SK-N-SH (cell line): ENCODE measurements around the gene MAGEA9B. TPM values are rescaled to one million over a fixed set of nuclear protein-coding genes. Genes with fewer than 3 reads are reported as not detected.

Experiments used
- CTCF ChIA-PET: fragments of 300-600, 350-600 bp; formaldehyde crosslinking; extraction: SDS; loops from one replicate; lab custom pipeline; 2021; lab: Yijun Ruan, JAX
- POLR2A ChIA-PET: fragments of 350-600 bp; sonication (Branson Sonifier 250); formaldehyde crosslinking; extraction: SDS; loops from one replicate; lab custom pipeline; 2020; ENCODE audit warnings: antibody characterized with exemption, inconsistent platforms; lab: Yijun Ruan, JAX
- DNase-seq: peaks from one replicate; pipeline ENCODE4 v3.0.0; 2012
- H2AFZ ChIP-seq: fragments of 200-600 bp; sonication (generic); 2 replicates; pipeline ENCODE4 v1.8.1; 2016; ENCODE audit warnings: antibody characterized with exemption, mild to moderate bottlenecking, low read depth
- H3F3A ChIP-seq: fragments of 200-600 bp; sonication (generic); replicated peaks from 2 replicates; pipeline ENCODE3; 2016; ENCODE audit warnings: antibody characterized with exemption, mild to moderate bottlenecking; ENCODE audit not compliant: insufficient read depth
- H3K27ac ChIP-seq, 2 experiments: fragments of 200-500 bp in 1 of 2; fragments of 200-600 bp in 1 of 2; sonication (Bioruptor generic) in 1 of 2; sonication (generic), shearing (Covaris generic) in 1 of 2; 2 replicates each; pipeline versions ENCODE4 v1.5.1 to v1.6.1; 2014 to 2016; ENCODE audit warnings: low read depth in 2 of 2, inconsistent platforms in 1 of 2, low read length in 1 of 2, mild to moderate bottlenecking in 1 of 2, mixed read lengths in 1 of 2
- H3K27me3 ChIP-seq: fragments of 200-600 bp; sonication (generic), shearing (Covaris generic); 2 replicates; pipeline ENCODE4 v1.6.1; 2016; ENCODE audit warnings: mixed run types; ENCODE audit not compliant: insufficient read depth
- H3K36me3 ChIP-seq, 2 experiments: fragments of 200-500 bp in 1 of 2; fragments of 200-600 bp in 1 of 2; sonication (Bioruptor generic) in 1 of 2; sonication (generic) in 1 of 2; replicated peaks in 1 of 2; 2 replicates each; pipeline versions ENCODE3 to v1.5.1; 2014 to 2016; ENCODE audit warnings: low read length in 1 of 2, mild to moderate bottlenecking in 1 of 2; ENCODE audit not compliant: insufficient read depth in 2 of 2, control insufficient read depth in 1 of 2
- H3K4me1 ChIP-seq, 2 experiments: fragments of 200-500 bp in 1 of 2; fragments of 200-600 bp in 1 of 2; sonication (Bioruptor generic) in 1 of 2; sonication (generic), shearing (Covaris generic) in 1 of 2; 2 replicates each; pipeline versions ENCODE4 v1.5.1 to v1.6.1; 2014 to 2016; ENCODE audit warnings: low read depth in 1 of 2, low read length in 1 of 2, mixed run types in 1 of 2; ENCODE audit not compliant: insufficient read depth in 2 of 2, control insufficient read depth in 1 of 2
- H3K4me2 ChIP-seq: fragments of 200-600 bp; sonication (generic), shearing (Covaris generic); 2 replicates; pipeline ENCODE4 v1.6.1; 2017; ENCODE audit warnings: mixed run types
- H3K4me3 ChIP-seq, 2 experiments: fragments of 200-500 bp in 1 of 2; fragments of 200-600 bp in 1 of 2; sonication (Bioruptor generic) in 1 of 2; sonication (generic), shearing (Covaris generic) in 1 of 2; 2 replicates each; pipeline versions ENCODE4 v1.5.1 to v1.8.1; 2014 to 2016; ENCODE audit warnings: low read depth in 2 of 2, inconsistent platforms in 1 of 2, low read length in 1 of 2, mild to moderate bottlenecking in 1 of 2, mixed read lengths in 1 of 2, moderate library complexity in 1 of 2
- H3K79me2 ChIP-seq: fragments of 200-600 bp; sonication (generic); 2 replicates; pipeline ENCODE4 v1.8.1; 2017; ENCODE audit warnings: mild to moderate bottlenecking; ENCODE audit not compliant: insufficient read depth
- H3K9ac ChIP-seq: fragments of 200-600 bp; sonication (generic); 2 replicates; pipeline ENCODE4 v1.6.1; 2017; ENCODE audit warnings: mixed run types
- H3K9me2 ChIP-seq: fragments of 200-600 bp; sonication (generic); 2 replicates; pipeline ENCODE4 v1.6.1; 2017; ENCODE audit warnings: mixed run types
- H3K9me3 ChIP-seq: fragments of 200-600 bp; sonication (generic); 2 replicates; pipeline ENCODE4 v1.6.1; 2017; ENCODE audit warnings: mixed run types, mild to moderate bottlenecking, moderate library complexity
- H4K20me1 ChIP-seq: fragments of 200-600 bp; sonication (generic); 2 replicates; pipeline ENCODE4 v1.6.1; 2017; ENCODE audit warnings: mild to moderate bottlenecking, mixed run types; ENCODE audit not compliant: insufficient read depth
- CHD2 ChIP-seq: fragments of 150-350 bp; IDR thresholded peaks from 2 replicates; pipeline ENCODE4 v1.6.1; 2018; ENCODE audit warnings: low read length; ENCODE audit not compliant: partially characterized antibody
- EP300 ChIP-seq, 2 experiments: IDR thresholded peaks; 2 replicates each; pipeline versions ENCODE4 v1.4.0 to v1.6.1; 2012; ENCODE audit warnings: borderline replicate concordance in 1 of 2, low read depth in 1 of 2, low read length in 1 of 2
- EZH2phosphoT487 ChIP-seq: fragments of 200-600 bp; sonication (generic); IDR thresholded peaks from 2 replicates; pipeline ENCODE4 v1.6.1; 2017; ENCODE audit warnings: low read depth, mixed run types, mild to moderate bottlenecking, antibody characterized with exemption, moderate library complexity, borderline replicate concordance
- FOXM1 ChIP-seq: IDR thresholded peaks from 2 replicates; pipeline ENCODE4 v1.4.0; 2012; ENCODE audit warnings: low read depth, mild to moderate bottlenecking
- JUND ChIP-seq: IDR thresholded peaks from 2 replicates; pipeline ENCODE4 v1.4.0; 2012
- MEF2A ChIP-seq: IDR thresholded peaks from 2 replicates; pipeline ENCODE4 v1.4.0; 2012; ENCODE audit warnings: low read depth, borderline replicate concordance
- MXI1 ChIP-seq: IDR thresholded peaks from 2 replicates; pipeline ENCODE4 v1.6.1; 2012; ENCODE audit warnings: mild to moderate bottlenecking, low read depth, low read length, improper control_type of control experiment
- NFIC ChIP-seq: IDR thresholded peaks from 2 replicates; pipeline ENCODE4 v1.4.0; 2012; ENCODE audit warnings: borderline replicate concordance
- NRF1 ChIP-seq: IDR thresholded peaks from 2 replicates; pipeline ENCODE4 v1.6.1; 2012; ENCODE audit warnings: low read depth, mild to moderate bottlenecking, low read length
- PBX3 ChIP-seq: IDR thresholded peaks from 2 replicates; pipeline ENCODE4; 2012
- POLR2AphosphoS5 ChIP-seq: IDR thresholded peaks from 2 replicates; pipeline ENCODE4 v1.6.1; 2012; ENCODE audit warnings: low read depth, low read length
- RAD21 ChIP-seq: IDR thresholded peaks from 2 replicates; pipeline ENCODE4 v1.6.1; 2012; ENCODE audit warnings: mild to moderate bottlenecking, low read length
- RFX5 ChIP-seq: IDR thresholded peaks from 2 replicates; pipeline ENCODE4 v1.6.1; 2012; ENCODE audit warnings: mild to moderate bottlenecking, improper control_type of control experiment, low read length
- SMC3 ChIP-seq: IDR thresholded peaks from 2 replicates; pipeline ENCODE4 v1.6.1; 2012; ENCODE audit warnings: low read depth, low read length, improper control_type of control experiment
- TAF1 ChIP-seq: IDR thresholded peaks from 2 replicates; pipeline ENCODE4 v1.6.1; 2012; ENCODE audit warnings: low read depth, mild to moderate bottlenecking, low read length, moderate library complexity, borderline replicate concordance
- TEAD4 ChIP-seq: IDR thresholded peaks from 2 replicates; pipeline ENCODE4 v1.4.0; 2012; ENCODE audit warnings: mild to moderate bottlenecking, borderline replicate concordance; ENCODE audit not compliant: insufficient read depth
- YY1 ChIP-seq: IDR thresholded peaks from 2 replicates; pipeline ENCODE4 v1.4.0; 2012; ENCODE audit warnings: low read depth, mild to moderate bottlenecking
- WGBS: methylation state at CpG from one replicate; pipeline ENCODE4 v1.1.6; 2017; ENCODE audit warnings: low lambda C conversion rate; 5-methylcytosine and 5-hydroxymethylcytosine counted together
- polyA plus RNA-seq, 3 experiments: library from polyadenylated mRNA; depleted of rRNA; stranded (reverse); fragments of >200 nt; gene quantifications; 2 replicates each; pipeline ENCODE4 v1.2.3, GENCODE V29; 2012
- TF ChIP-seq, protein P1 (sequence below): IDR thresholded peaks from 2 replicates; pipeline ENCODE4 v1.4.0; 2012; ENCODE audit warnings: low read depth
- TF ChIP-seq, protein P2 (sequence below): IDR thresholded peaks from 2 replicates; pipeline ENCODE4 v1.4.0; 2012; ENCODE audit warnings: low read depth, borderline replicate concordance
- TF ChIP-seq, protein P3 (sequence below): IDR thresholded peaks from 2 replicates; pipeline ENCODE4 v1.6.1; 2012; ENCODE audit warnings: mild to moderate bottlenecking, low read depth, low read length, moderate library complexity

The MAGEA9B gene
- polyA plus RNA-seq, 1 of the 3 experiments (the other 2 are of a cell fraction) = 0.38 TPM

GRCh38 chrX:149567621-149568417 is 19.4 kb downstream of the MAGEA9B start:
- peaks cover 8% of the 10 kb centered on the region; the same call in 1 of the 2 replicates for H3K27me3 ChIP-seq
- WGBS = 23% methylated on average over 7 of the region's 7 CpGs
- no peak overlapping the region for H3K27ac ChIP-seq
- H3K9me2 ChIP-seq = no peaks in the 10 kb centered on the region
- no peak overlapping the region for H3K4me3 ChIP-seq
- CTCF ChIA-PET = no interaction called here
- no peaks in the 10 kb centered on the region for H3K79me2 ChIP-seq
- POLR2A ChIA-PET = no interaction called here
- no peaks in the 10 kb centered on the region for H3F3A ChIP-seq
- H4K20me1 ChIP-seq = no peaks in the 10 kb centered on the region
- H3K9ac ChIP-seq = no peak overlapping the region
- H3K4me1 ChIP-seq = no peaks in the 10 kb centered on the region
- no peak overlapping the region for H2AFZ ChIP-seq
- H3K4me2 ChIP-seq = no peak overlapping the region
- TF ChIP-seq RAD21 (no peak), CHD2 (no peak), MXI1 (no peak), RFX5 (no peak), SMC3 (no peak), FOXM1 (no peak), MEF2A (no peak), NRF1 (no peak), YY1 (no peak), EP300 (IDR thresholded peaks at IDR 0.05; ENCODE audit: borderline replicate concordance in 1 of 2, low read depth in 1 of 2, low read length in 1 of 2) (no peak), JUND (no peak), NFIC (no peak), POLR2AphosphoS5 (no peak), PBX3 (no peak), EZH2phosphoT487 (no peak), TEAD4 (no peak), TAF1 (no peak)
- TF ChIP-seq, protein P1, sequence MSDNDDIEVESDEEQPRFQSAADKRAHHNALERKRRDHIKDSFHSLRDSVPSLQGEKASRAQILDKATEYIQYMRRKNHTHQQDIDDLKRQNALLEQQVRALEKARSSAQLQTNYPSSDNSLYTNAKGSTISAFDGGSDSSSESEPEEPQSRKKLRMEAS = no peak
- TF ChIP-seq, protein P2, sequence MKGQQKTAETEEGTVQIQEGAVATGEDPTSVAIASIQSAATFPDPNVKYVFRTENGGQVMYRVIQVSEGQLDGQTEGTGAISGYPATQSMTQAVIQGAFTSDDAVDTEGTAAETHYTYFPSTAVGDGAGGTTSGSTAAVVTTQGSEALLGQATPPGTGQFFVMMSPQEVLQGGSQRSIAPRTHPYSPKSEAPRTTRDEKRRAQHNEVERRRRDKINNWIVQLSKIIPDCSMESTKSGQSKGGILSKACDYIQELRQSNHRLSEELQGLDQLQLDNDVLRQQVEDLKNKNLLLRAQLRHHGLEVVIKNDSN = no peak
- TF ChIP-seq, protein P3, sequence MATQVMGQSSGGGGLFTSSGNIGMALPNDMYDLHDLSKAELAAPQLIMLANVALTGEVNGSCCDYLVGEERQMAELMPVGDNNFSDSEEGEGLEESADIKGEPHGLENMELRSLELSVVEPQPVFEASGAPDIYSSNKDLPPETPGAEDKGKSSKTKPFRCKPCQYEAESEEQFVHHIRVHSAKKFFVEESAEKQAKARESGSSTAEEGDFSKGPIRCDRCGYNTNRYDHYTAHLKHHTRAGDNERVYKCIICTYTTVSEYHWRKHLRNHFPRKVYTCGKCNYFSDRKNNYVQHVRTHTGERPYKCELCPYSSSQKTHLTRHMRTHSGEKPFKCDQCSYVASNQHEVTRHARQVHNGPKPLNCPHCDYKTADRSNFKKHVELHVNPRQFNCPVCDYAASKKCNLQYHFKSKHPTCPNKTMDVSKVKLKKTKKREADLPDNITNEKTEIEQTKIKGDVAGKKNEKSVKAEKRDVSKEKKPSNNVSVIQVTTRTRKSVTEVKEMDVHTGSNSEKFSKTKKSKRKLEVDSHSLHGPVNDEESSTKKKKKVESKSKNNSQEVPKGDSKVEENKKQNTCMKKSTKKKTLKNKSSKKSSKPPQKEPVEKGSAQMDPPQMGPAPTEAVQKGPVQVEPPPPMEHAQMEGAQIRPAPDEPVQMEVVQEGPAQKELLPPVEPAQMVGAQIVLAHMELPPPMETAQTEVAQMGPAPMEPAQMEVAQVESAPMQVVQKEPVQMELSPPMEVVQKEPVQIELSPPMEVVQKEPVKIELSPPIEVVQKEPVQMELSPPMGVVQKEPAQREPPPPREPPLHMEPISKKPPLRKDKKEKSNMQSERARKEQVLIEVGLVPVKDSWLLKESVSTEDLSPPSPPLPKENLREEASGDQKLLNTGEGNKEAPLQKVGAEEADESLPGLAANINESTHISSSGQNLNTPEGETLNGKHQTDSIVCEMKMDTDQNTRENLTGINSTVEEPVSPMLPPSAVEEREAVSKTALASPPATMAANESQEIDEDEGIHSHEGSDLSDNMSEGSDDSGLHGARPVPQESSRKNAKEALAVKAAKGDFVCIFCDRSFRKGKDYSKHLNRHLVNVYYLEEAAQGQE = no peak
- no peaks in the 10 kb centered on the region for H3K9me3 ChIP-seq
- H3K36me3 ChIP-seq = no peaks in the 10 kb centered on the region
- no peak for DNase-seq
